K562 (cell line): ENCODE results near the gene HEATR1. TPM values are rescaled to one million over a fixed set of nuclear protein-coding genes. Genes with fewer than 3 reads are reported as not detected.
A peak's percentile ranks its signal among the peaks of the same experiment; 100 is the strongest.

Source experiments
- CGGBP1 ChIP-seq: fragments of 250-450 bp; sonication (Bioruptor Pico); IDR thresholded peaks from 2 replicates; pipeline ENCODE4 v1.9.0; 2021; ENCODE audit warnings: mild to moderate bottlenecking
- CREB5 ChIP-seq: fragments of 250-450 bp; sonication (Bioruptor Pico); IDR thresholded peaks from 2 replicates; pipeline ENCODE4 v1.5.0; 2020; ENCODE audit warnings: mild to moderate bottlenecking
- DPF2 ChIP-seq: fragments of 450-650 bp; IDR thresholded peaks from 2 replicates; pipeline ENCODE4 v1.6.1; 2016
- E2F8 ChIP-seq: fragments of 450-650 bp; IDR thresholded peaks from 2 replicates; pipeline ENCODE4 v1.7.1; 2018; ENCODE audit warnings: mild to moderate bottlenecking, low read depth; ENCODE audit not compliant: partially characterized antibody
- HOXB6 ChIP-seq: fragments of 250-450 bp; sonication (Bioruptor Pico); IDR thresholded peaks from 2 replicates; pipeline ENCODE4 v1.5.1; 2022; ENCODE audit warnings: mild to moderate bottlenecking, borderline replicate concordance
- KDM1A ChIP-seq, 2 experiments: fragments of 450-650 bp; IDR thresholded peaks; 2 replicates each; pipeline ENCODE4 v1.6.1; 2016; ENCODE audit warnings: mild to moderate bottlenecking in 2 of 2
- NR1H2 ChIP-seq: sonication (generic); formaldehyde crosslinking; IDR thresholded peaks from 2 replicates; pipeline ENCODE4 v1.4.0; 2020; ENCODE audit warnings: mild to moderate bottlenecking, missing genetic modification reagents
- PRMT5 ChIP-seq: sonication (generic); formaldehyde crosslinking; IDR thresholded peaks from 2 replicates; pipeline ENCODE4 v1.5.0; 2020; ENCODE audit warnings: missing genetic modification reagents
- PTTG1 ChIP-seq: fragments of 450-650 bp; IDR thresholded peaks from 2 replicates; pipeline ENCODE4 v1.6.1; 2016; ENCODE audit warnings: low read depth, mild to moderate bottlenecking, missing genetic modification characterization, missing compliant biosample characterization
- SMARCB1 ChIP-seq: IDR thresholded peaks from 2 replicates; pipeline ENCODE4 v1.6.1; 2011; ENCODE audit warnings: improper control_type of control experiment, low read depth; ENCODE audit not compliant: insufficient read length
- SNAPC5 ChIP-seq: fragments of 250-450 bp; sonication (Bioruptor Pico); IDR thresholded peaks from 2 replicates; pipeline ENCODE4 v1.8.0; 2021; ENCODE audit warnings: moderate library complexity, mild to moderate bottlenecking, inconsistent platforms
- ZBTB11 ChIP-seq, 3 experiments: fragments of 200-800 bp in 1 of 3; fragments of 250-450 bp in 1 of 3; fragments of 450-650 bp in 1 of 3; sonication (Bioruptor Pico) in 1 of 3; sonication (Bioruptor generic) in 1 of 3; formaldehyde crosslinking in 1 of 3; IDR thresholded peaks; 2 replicates each; pipeline versions ENCODE4 v1.6.1 to v1.8.0; 2016 to 2022; ENCODE audit warnings: mild to moderate bottlenecking in 2 of 3, missing genetic modification characterization in 2 of 3, missing compliant biosample characterization in 1 of 3, moderate library complexity in 1 of 3
- ZFP30 ChIP-seq: fragments of 250-450 bp; sonication (Bioruptor Pico); IDR thresholded peaks from 2 replicates; pipeline ENCODE4 v1.8.0; 2022; ENCODE audit warnings: moderate library complexity, mild to moderate bottlenecking, inconsistent platforms, borderline replicate concordance
- ZHX1 ChIP-seq: fragments of 150-350 bp; conservative IDR thresholded peaks from 2 replicates; pipeline ENCODE4 v1.6.1; 2014; ENCODE audit warnings: low read length
- ZNF140 ChIP-seq: fragments of 250-450 bp; sonication (Bioruptor Pico); IDR thresholded peaks from 2 replicates; pipeline ENCODE4 v1.8.0; 2021; ENCODE audit warnings: moderate library complexity, mild to moderate bottlenecking, inconsistent platforms
- ZNF79 ChIP-seq: fragments of 250-450 bp; sonication (Bioruptor Pico); IDR thresholded peaks from 2 replicates; pipeline ENCODE4 v1.4.0; 2020; ENCODE audit warnings: low read depth, mild to moderate bottlenecking, moderate library complexity
- polyA plus RNA-seq, 8 experiments: library from polyadenylated mRNA; depleted of rRNA in 4 of 8; stranded (reverse) in 5 of 8; unstranded in 3 of 8; fragments of >200 nt; fragmentation: Nextera tagmentation in 2 of 8; fragmentation: Illumina TruSeq in 1 of 8; extraction: Ambion mirVana in 2 of 8; extraction: Trizol in 1 of 8; gene quantifications; 2 replicates each; pipeline versions ENCODE4 v1.2.1 to v1.2.3, GENCODE V29; 2011 to 2014; ENCODE audit warnings: inconsistent platforms in 1 of 8, missing spikeins in 1 of 8
- total RNA-seq, 7 experiments: library from RNA; depleted of rRNA in 6 of 7; stranded (reverse); fragments of >200 nt in 6 of 7; fragmentation: Illumina TruSeq in 2 of 7; extraction: Trizol in 2 of 7; gene quantifications; 2 replicates each; pipeline versions ENCODE4 v1.2.1 to v1.2.3, GENCODE V29; 2011 to 2021; ENCODE audit warnings: low replicate concordance in 1 of 7

The HEATR1 gene
- total and polyA plus RNA-seq, 9 of the 15 experiments (the other 6 are each of a cell fraction or from before 2014, with no cell fraction given), result 28.3 to 108 (median 50.9) TPM

- no peak for TF ChIP-seq ZHX1
- TF ChIP-seq HOXB6 (CRISPR knock-in tag), result no peak
- TF ChIP-seq CREB5 (CRISPR knock-in tag), result no peak
- TF ChIP-seq E2F8, result no peak
- TF ChIP-seq ZNF140, result no peak
- TF ChIP-seq ZNF79, result peak; percentile 61; the same call in 1 of the 2 replicates
- TF ChIP-seq KDM1A (IDR thresholded peaks at IDR 0.05), result peak in 1 of 2 experiments; percentile 35; a peak in 1 of 4 replicates
- TF ChIP-seq SNAPC5 (CRISPR knock-in tag), result no peak
- TF ChIP-seq CGGBP1 (CRISPR knock-in tag), result peak; percentile 20; the same call in 1 of the 2 replicates
- no peak for TF ChIP-seq PTTG1
- TF ChIP-seq SMARCB1, result no peak
- no peak for TF ChIP-seq PRMT5
- TF ChIP-seq ZBTB11 (CRISPR knock-in tag; IDR thresholded peaks at IDR 0.05), result peak in 1 of 3 experiments; percentile 66; a peak in 2 of 6 replicates
- TF ChIP-seq ZFP30 (CRISPR knock-in tag), result no peak
- no peak for TF ChIP-seq NR1H2
- peak; percentile 62; the same call in 1 of the 2 replicates for TF ChIP-seq DPF2
Observed at GRCh38 chr1:236524142-236524894, 80.0 kb downstream of the HEATR1 start (continued).
